GM12892 (cell line): ENCODE results near the gene ILF3.

Source experiments
- POLR2A ChIP-seq: IDR thresholded peaks from 2 replicates; pipeline ENCODE4 v1.6.1; 2011; ENCODE audit warnings: low read depth, low read length, control low read depth
- POLR2AphosphoS5 ChIP-seq: IDR thresholded peaks from 2 replicates; pipeline ENCODE4 v1.6.1; 2011; ENCODE audit warnings: low read depth, low read length, control low read depth

DNA sequence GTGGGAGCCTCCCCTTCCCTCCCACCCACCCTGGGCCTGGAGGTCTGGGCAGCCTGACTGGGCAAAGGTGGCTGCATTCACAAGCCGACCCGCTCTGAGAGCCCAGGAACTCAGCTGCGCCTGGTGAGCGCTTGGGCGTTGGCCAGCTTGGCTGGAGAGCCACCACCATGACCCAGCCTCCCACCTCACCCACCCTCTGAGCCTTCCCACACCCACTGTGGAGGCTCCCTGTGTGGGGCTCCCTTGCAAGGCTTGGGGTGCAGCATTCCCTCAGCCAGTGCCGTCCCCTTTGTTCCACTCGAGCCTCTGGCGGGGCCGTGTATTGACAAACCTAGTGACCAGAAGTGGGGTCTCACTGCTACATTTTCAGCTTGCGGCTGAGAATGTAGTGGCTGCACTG lies 32.0 kb downstream of the ILF3 start:
- TF ChIP-seq POLR2A, result peak; percentile 14; the same call in 1 of the 2 replicates
- peak; percentile 68; the same call in 1 of the 2 replicates for TF ChIP-seq POLR2AphosphoS5
